ENCODE data around the gene RBFOX2.
"Not testable (repeated sequence)": the region's sequence is repeated elsewhere in the genome, so short reads cannot be mapped to it uniquely, and the experiment has no call there.

The RBFOX2 gene

GRCh38 chr22:35736166-35736565 is 292.5 kb downstream of the RBFOX2 start:
- DNase-seq (ENCODE audit: low read depth), result no peak

GRCh38 chr22:35735542-35735941 is 293.1 kb downstream of the RBFOX2 start:
- DNase-seq (ENCODE audit: low read depth), result no peak

GRCh38 chr22:35734517-35734827 is 294.2 kb downstream of the RBFOX2 start:
- DNase-seq (ENCODE audit: low read depth), result no peak

- no peak for DNase-seq (ENCODE audit: low read depth)
Measured at GRCh38 chr22:35733791-35734516, 294.7 kb downstream of the RBFOX2 start.

- DNase-seq (ENCODE audit: low read depth), result no peak
Measured at GRCh38 chr22:35733036-35733435, 295.6 kb downstream of the RBFOX2 start.

- DNase-seq (ENCODE audit: low read depth), result no peak
Measured at GRCh38 chr22:35732116-35732515, 296.5 kb downstream of the RBFOX2 start.

GRCh38 chr22:35731321-35731720 is 297.3 kb downstream of the RBFOX2 start:
- no peak for DNase-seq (ENCODE audit: low read depth)

GRCh38 chr22:35729309-35729698 is 299.3 kb downstream of the RBFOX2 start:
- DNase-seq (ENCODE audit: low read depth), result no peak

- no peak for DNase-seq (ENCODE audit: low read depth)
Measured at GRCh38 chr22:35728639-35729308, 299.9 kb downstream of the RBFOX2 start.

GRCh38 chr22:35727436-35727835 is 301.2 kb downstream of the RBFOX2 start:
- no peak for DNase-seq (ENCODE audit: low read depth)

GRCh38 chr22:35726933-35727332 is 301.7 kb downstream of the RBFOX2 start:
- DNase-seq (ENCODE audit: low read depth), result no peak

- no peak for DNase-seq (ENCODE audit: low read depth)
Measured at GRCh38 chr22:35726398-35726797, 302.2 kb downstream of the RBFOX2 start.

- DNase-seq (ENCODE audit: low read depth), result no peak
Measured at GRCh38 chr22:35725521-35725920, 303.1 kb downstream of the RBFOX2 start.

- DNase-seq (ENCODE audit: low read depth), result no peak
Measured at GRCh38 chr22:35721960-35722359, 306.7 kb downstream of the RBFOX2 start.

- no peak for DNase-seq (ENCODE audit: low read depth)
Measured at GRCh38 chr22:35719212-35719875, 309.3 kb downstream of the RBFOX2 start.

GRCh38 chr22:35717572-35717971 is 311.1 kb downstream of the RBFOX2 start, which contains the start of gene APOL5:
TSS of gene APOL5 (plus strand) at chr22:35717872. CDS start at chr22:35717872, 0 bp downstream.
- DNase-seq (ENCODE audit: low read depth), result no peak

GRCh38 chr22:35712672-35713071 is 316.0 kb downstream of the RBFOX2 start:
- DNase-seq (ENCODE audit: low read depth), result no peak

- DNase-seq (ENCODE audit: low read depth), result no peak
Measured at GRCh38 chr22:35711336-35711735, 317.3 kb downstream of the RBFOX2 start.

- DNase-seq (ENCODE audit: low read depth), result no peak
Measured at GRCh38 chr22:35708917-35709316, 319.7 kb downstream of the RBFOX2 start.

GRCh38 chr22:35708453-35708852 is 320.2 kb downstream of the RBFOX2 start:
- DNase-seq (ENCODE audit: low read depth), result no peak

GRCh38 chr22:35705141-35705540 is 323.5 kb downstream of the RBFOX2 start:
- no peak for DNase-seq (ENCODE audit: low read depth)

GRCh38 chr22:35703861-35704584 is 324.6 kb downstream of the RBFOX2 start:
- DNase-seq (ENCODE audit: low read depth), result no peak

GRCh38 chr22:35699852-35700251 is 328.8 kb downstream of the RBFOX2 start:
- DNase-seq (ENCODE audit: low read depth), result not testable (repeated sequence)
